ENCODE results near the gene SUSD1. TPM values are rescaled to one million over a fixed set of nuclear protein-coding genes. Genes with fewer than 3 reads are reported as not detected.

Gene SUSD1
- polyA plus RNA-seq, 1 donor from 2014 or later, result 2.0 TPM

- H4K20me1 ChIP-seq (ENCODE audit: insufficient read depth), result no peaks in the 10 kb centered on the region
- H3K9me2 ChIP-seq (ENCODE audit: insufficient read depth, low read length), result no peaks in the 10 kb centered on the region
- no peaks in the 10 kb centered on the region for H3K9me3 ChIP-seq (ENCODE audit: low read length)
- no peak overlapping the region for H3K9ac ChIP-seq (ENCODE audit: low read length)
- H3K79me2 ChIP-seq (replicated peaks; ENCODE audit: insufficient read depth, low read length), result no peaks in the 10 kb centered on the region
- no peak overlapping the region for H3K27ac ChIP-seq (ENCODE audit: low read length)
- H3K36me3 ChIP-seq (ENCODE audit: insufficient read depth, low read length), result no peaks in the 10 kb centered on the region
- H3K27me3 ChIP-seq (ENCODE audit: insufficient read depth, low read depth, low read length), result no peaks in the 10 kb centered on the region
- no peaks in the 10 kb centered on the region for H3F3A ChIP-seq (ENCODE audit: insufficient read depth, low read length, poor library complexity, severe bottlenecking)
- H3K4me2 ChIP-seq (ENCODE audit: low read length), result no peak overlapping the region
- H3K4me3 ChIP-seq (ENCODE audit: low read length), result no peak overlapping the region
- no peak overlapping the region for H2AFZ ChIP-seq (ENCODE audit: low read depth, low read length)
- TF ChIP-seq SMC3 (conservative IDR thresholded peaks at IDR 0.05; ENCODE audit: poor library complexity) (no peak), RAD21 (conservative IDR thresholded peaks at IDR 0.05) (no peak), MXI1 (conservative IDR thresholded peaks at IDR 0.05; ENCODE audit: poor library complexity, severe bottlenecking) (no peak), EP300 (conservative IDR thresholded peaks at IDR 0.05; ENCODE audit: poor library complexity, severe bottlenecking) (no peak), EZH2 (IDR thresholded peaks at IDR 0.05; ENCODE audit: borderline replicate concordance, insufficient read depth, low read length, poor library complexity, severe bottlenecking) (no peak), POLR2AphosphoS5 (IDR thresholded peaks at IDR 0.05) (no peak), TAF1 (IDR thresholded peaks at IDR 0.05; ENCODE audit: low read depth) (no peak)
- TF ChIP-seq, protein P1, sequence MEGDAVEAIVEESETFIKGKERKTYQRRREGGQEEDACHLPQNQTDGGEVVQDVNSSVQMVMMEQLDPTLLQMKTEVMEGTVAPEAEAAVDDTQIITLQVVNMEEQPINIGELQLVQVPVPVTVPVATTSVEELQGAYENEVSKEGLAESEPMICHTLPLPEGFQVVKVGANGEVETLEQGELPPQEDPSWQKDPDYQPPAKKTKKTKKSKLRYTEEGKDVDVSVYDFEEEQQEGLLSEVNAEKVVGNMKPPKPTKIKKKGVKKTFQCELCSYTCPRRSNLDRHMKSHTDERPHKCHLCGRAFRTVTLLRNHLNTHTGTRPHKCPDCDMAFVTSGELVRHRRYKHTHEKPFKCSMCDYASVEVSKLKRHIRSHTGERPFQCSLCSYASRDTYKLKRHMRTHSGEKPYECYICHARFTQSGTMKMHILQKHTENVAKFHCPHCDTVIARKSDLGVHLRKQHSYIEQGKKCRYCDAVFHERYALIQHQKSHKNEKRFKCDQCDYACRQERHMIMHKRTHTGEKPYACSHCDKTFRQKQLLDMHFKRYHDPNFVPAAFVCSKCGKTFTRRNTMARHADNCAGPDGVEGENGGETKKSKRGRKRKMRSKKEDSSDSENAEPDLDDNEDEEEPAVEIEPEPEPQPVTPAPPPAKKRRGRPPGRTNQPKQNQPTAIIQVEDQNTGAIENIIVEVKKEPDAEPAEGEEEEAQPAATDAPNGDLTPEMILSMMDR (IDR thresholded peaks at IDR 0.05; ENCODE audit: poor library complexity, severe bottlenecking), result no peak
- TF ChIP-seq, protein P2, sequence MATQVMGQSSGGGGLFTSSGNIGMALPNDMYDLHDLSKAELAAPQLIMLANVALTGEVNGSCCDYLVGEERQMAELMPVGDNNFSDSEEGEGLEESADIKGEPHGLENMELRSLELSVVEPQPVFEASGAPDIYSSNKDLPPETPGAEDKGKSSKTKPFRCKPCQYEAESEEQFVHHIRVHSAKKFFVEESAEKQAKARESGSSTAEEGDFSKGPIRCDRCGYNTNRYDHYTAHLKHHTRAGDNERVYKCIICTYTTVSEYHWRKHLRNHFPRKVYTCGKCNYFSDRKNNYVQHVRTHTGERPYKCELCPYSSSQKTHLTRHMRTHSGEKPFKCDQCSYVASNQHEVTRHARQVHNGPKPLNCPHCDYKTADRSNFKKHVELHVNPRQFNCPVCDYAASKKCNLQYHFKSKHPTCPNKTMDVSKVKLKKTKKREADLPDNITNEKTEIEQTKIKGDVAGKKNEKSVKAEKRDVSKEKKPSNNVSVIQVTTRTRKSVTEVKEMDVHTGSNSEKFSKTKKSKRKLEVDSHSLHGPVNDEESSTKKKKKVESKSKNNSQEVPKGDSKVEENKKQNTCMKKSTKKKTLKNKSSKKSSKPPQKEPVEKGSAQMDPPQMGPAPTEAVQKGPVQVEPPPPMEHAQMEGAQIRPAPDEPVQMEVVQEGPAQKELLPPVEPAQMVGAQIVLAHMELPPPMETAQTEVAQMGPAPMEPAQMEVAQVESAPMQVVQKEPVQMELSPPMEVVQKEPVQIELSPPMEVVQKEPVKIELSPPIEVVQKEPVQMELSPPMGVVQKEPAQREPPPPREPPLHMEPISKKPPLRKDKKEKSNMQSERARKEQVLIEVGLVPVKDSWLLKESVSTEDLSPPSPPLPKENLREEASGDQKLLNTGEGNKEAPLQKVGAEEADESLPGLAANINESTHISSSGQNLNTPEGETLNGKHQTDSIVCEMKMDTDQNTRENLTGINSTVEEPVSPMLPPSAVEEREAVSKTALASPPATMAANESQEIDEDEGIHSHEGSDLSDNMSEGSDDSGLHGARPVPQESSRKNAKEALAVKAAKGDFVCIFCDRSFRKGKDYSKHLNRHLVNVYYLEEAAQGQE (IDR thresholded peaks at IDR 0.05; ENCODE audit: borderline replicate concordance), result no peak
Observed at GRCh38 chr9:112104901-112105300, 70.2 kb downstream of the SUSD1 start.

DNA sequence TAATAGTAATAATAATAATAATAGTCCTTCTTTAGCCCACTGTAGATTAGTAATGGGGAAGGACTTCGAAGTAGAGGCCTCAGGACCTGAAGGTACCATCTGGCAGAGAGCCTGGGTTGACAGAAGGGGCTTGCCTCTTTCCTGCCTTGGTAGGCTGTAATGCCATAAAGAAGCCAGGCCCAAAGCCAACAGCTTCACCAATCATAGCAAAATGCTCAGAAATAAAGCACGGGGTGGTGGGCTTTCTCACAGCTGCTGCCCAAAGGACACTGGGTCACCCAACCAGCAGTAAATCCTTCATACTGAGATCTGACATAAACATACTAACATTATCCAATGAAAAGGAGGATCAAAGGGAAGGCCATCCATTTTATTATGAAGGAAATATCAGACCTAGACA lies 70.7 kb downstream of the SUSD1 start:
- Histone ChIP-seq H2AFZ (ENCODE audit: low read depth, low read length) (no peak overlapping the region), H3K9ac (ENCODE audit: low read length) (no peak overlapping the region), H3K9me2 (ENCODE audit: insufficient read depth, low read length) (no peaks in the 10 kb centered on the region), H3K4me2 (ENCODE audit: low read length) (no peak overlapping the region), H3K79me2 (replicated peaks; ENCODE audit: insufficient read depth, low read length) (no peaks in the 10 kb centered on the region), H3K4me3 (ENCODE audit: low read length) (no peak overlapping the region), H3K27me3 (ENCODE audit: insufficient read depth, low read depth, low read length) (no peaks in the 10 kb centered on the region), H3K27ac (ENCODE audit: low read length) (no peak overlapping the region), H4K20me1 (ENCODE audit: insufficient read depth) (no peaks in the 10 kb centered on the region), H3K9me3 (ENCODE audit: low read length) (no peaks in the 10 kb centered on the region), H3K36me3 (ENCODE audit: insufficient read depth, low read length) (no peaks in the 10 kb centered on the region), H3F3A (ENCODE audit: insufficient read depth, low read length, poor library complexity, severe bottlenecking) (no peaks in the 10 kb centered on the region)
- TF ChIP-seq, protein P2 (IDR thresholded peaks at IDR 0.05; ENCODE audit: borderline replicate concordance), result no peak

Data from neural cell (in vitro differentiated cells).